HepG2 (cell line): Measurements from ENCODE around the gene ZBTB22. TPM values are rescaled to one million over a fixed set of nuclear protein-coding genes. Genes with fewer than 3 reads are reported as not detected.
A peak's percentile ranks its signal among the peaks of the same experiment; 100 is the strongest.

Source experiments
- BCL6 ChIP-seq: IDR thresholded peaks from 2 replicates; pipeline ENCODE4 v1.6.1; 2016; ENCODE audit warnings: missing genetic modification reagents, missing compliant biosample characterization
- CBFB ChIP-seq: sonication (generic); formaldehyde crosslinking; IDR thresholded peaks from 2 replicates; pipeline ENCODE4 v1.4.0; 2020; ENCODE audit warnings: missing genetic modification reagents
- CCDC6 ChIP-seq: sonication (generic); formaldehyde crosslinking; IDR thresholded peaks from 2 replicates; pipeline ENCODE4 v1.8.1; 2022; ENCODE audit warnings: mild to moderate bottlenecking, missing genetic modification reagents, moderate library complexity
- CTCF ChIP-seq: sonication (generic); formaldehyde crosslinking; IDR thresholded peaks from 2 replicates; pipeline ENCODE4 v1.5.0; 2020; ENCODE audit warnings: mild to moderate bottlenecking, missing genetic modification reagents, moderate library complexity
- ELF4 ChIP-seq: sonication (generic); formaldehyde crosslinking; IDR thresholded peaks from 2 replicates; pipeline ENCODE4 v1.5.0; 2020; ENCODE audit warnings: missing genetic modification reagents, mild to moderate bottlenecking, moderate library complexity, borderline replicate concordance
- HDAC1 ChIP-seq: sonication (generic); formaldehyde crosslinking; IDR thresholded peaks from 2 replicates; pipeline ENCODE4 v1.5.1; 2020; ENCODE audit warnings: mild to moderate bottlenecking, missing genetic modification reagents
- HMGXB4 ChIP-seq, 2 experiments: sonication (generic) in 1 of 2; formaldehyde crosslinking in 1 of 2; IDR thresholded peaks; 2 replicates each; pipeline versions ENCODE4 v1.4.0 to v1.6.1; 2018 to 2020; ENCODE audit warnings: missing genetic modification reagents in 2 of 2, borderline replicate concordance in 1 of 2, low read depth in 1 of 2, mild to moderate bottlenecking in 1 of 2, missing biosample characterization in 1 of 2
- KDM3A ChIP-seq: IDR thresholded peaks from 2 replicates; pipeline ENCODE4 v1.6.1; 2018; ENCODE audit warnings: low read depth, missing compliant biosample characterization
- MAX ChIP-seq: IDR thresholded peaks from 2 replicates; pipeline ENCODE4 v1.6.1; 2012; ENCODE audit warnings: inconsistent platforms
- NFE2 ChIP-seq: sonication (generic); formaldehyde crosslinking; IDR thresholded peaks from 2 replicates; pipeline ENCODE4 v1.4.0; 2020; ENCODE audit warnings: missing genetic modification reagents
- NFIC ChIP-seq: IDR thresholded peaks from 2 replicates; pipeline ENCODE4 v1.6.1; 2012; ENCODE audit warnings: mild to moderate bottlenecking, low read length, inconsistent platforms
- PATZ1 ChIP-seq: sonication (generic); formaldehyde crosslinking; IDR thresholded peaks from 2 replicates; pipeline ENCODE4 v1.4.0; 2020; ENCODE audit warnings: missing genetic modification reagents
- POLR2G ChIP-seq: fragments of 200-400 bp; formaldehyde crosslinking; IDR thresholded peaks from 2 replicates; pipeline ENCODE4 v1.6.1; 2018; ENCODE audit warnings: mild to moderate bottlenecking, low read depth, low read length, moderate library complexity
- PRPF4 ChIP-seq: fragments of 200-400 bp; formaldehyde crosslinking; IDR thresholded peaks from 2 replicates; pipeline ENCODE4 v1.6.1; 2016; ENCODE audit warnings: low read length, low read depth; ENCODE audit not compliant: poor library complexity, severe bottlenecking
- RFX1 ChIP-seq: fragments of 450-650 bp; IDR thresholded peaks from 2 replicates; pipeline ENCODE4 v1.6.1; 2017
- RFX5 ChIP-seq: IDR thresholded peaks from 2 replicates; pipeline ENCODE4 v1.6.1; 2011; ENCODE audit warnings: low read depth, low read length, improper control_type of control experiment
- STAT5B ChIP-seq: sonication (generic); formaldehyde crosslinking; IDR thresholded peaks from 2 replicates; pipeline ENCODE4 v1.4.0; 2020; ENCODE audit warnings: missing genetic modification reagents
- TMF1 ChIP-seq: sonication (generic); formaldehyde crosslinking; IDR thresholded peaks from 2 replicates; pipeline ENCODE4 v1.8.1; 2022; ENCODE audit warnings: low read depth, missing genetic modification reagents
- ZFP36L1 ChIP-seq: sonication (generic); formaldehyde crosslinking; IDR thresholded peaks from 2 replicates; pipeline ENCODE4 v1.8.0; 2022; ENCODE audit warnings: mild to moderate bottlenecking, missing genetic modification reagents, moderate library complexity
- ZKSCAN1 ChIP-seq: fragments of 150-350 bp; IDR thresholded peaks from 2 replicates; pipeline ENCODE4 v1.6.1; 2014; ENCODE audit warnings: low read length
- ZNF335 ChIP-seq: sonication (generic); formaldehyde crosslinking; IDR thresholded peaks from 2 replicates; pipeline ENCODE4 v1.4.0; 2020; ENCODE audit warnings: missing genetic modification reagents
- ZNF513 ChIP-seq: sonication (generic); formaldehyde crosslinking; conservative IDR thresholded peaks from 2 replicates; pipeline ENCODE4 v1.5.0; 2020; ENCODE audit warnings: missing genetic modification reagents
- ZNF563 ChIP-seq: sonication (generic); formaldehyde crosslinking; IDR thresholded peaks from 2 replicates; pipeline ENCODE4 v1.8.0; 2022; ENCODE audit warnings: mild to moderate bottlenecking, moderate library complexity, missing genetic modification reagents
- ZNF605 ChIP-seq: sonication (generic); formaldehyde crosslinking; IDR thresholded peaks from 2 replicates; pipeline ENCODE4 v1.8.0; 2022; ENCODE audit warnings: mild to moderate bottlenecking, missing genetic modification reagents
- ZNF749 ChIP-seq: sonication (generic); formaldehyde crosslinking; IDR thresholded peaks from 2 replicates; pipeline ENCODE4 v1.8.0; 2022; ENCODE audit warnings: mild to moderate bottlenecking, missing genetic modification reagents, moderate library complexity, borderline replicate concordance
- polyA plus RNA-seq, 8 experiments: library from polyadenylated mRNA; depleted of rRNA in 3 of 8; stranded (reverse) in 7 of 8; unstranded in 1 of 8; fragments of >200 nt; fragmentation: Illumina TruSeq in 4 of 8; extraction: Trizol in 4 of 8; gene quantifications; 2 replicates each; pipeline versions ENCODE4 v1.2.1 to v1.2.3, GENCODE V29; 2011 to 2016; ENCODE audit warnings: low read depth in 4 of 8, missing spikeins in 1 of 8, mixed read lengths in 1 of 8; ENCODE audit not compliant: insufficient read depth in 1 of 8
- total RNA-seq, 5 experiments: library from RNA; depleted of rRNA; stranded (reverse); fragments of >200 nt; fragmentation: Illumina TruSeq; extraction: Trizol; gene quantifications; 2 replicates each; pipeline ENCODE4 v1.2.3, GENCODE V29; 2016; ENCODE audit warnings: low read depth in 1 of 5

Gene ZBTB22
- total and polyA plus RNA-seq, 2 of the 13 experiments (the other 11 are each of a cell fraction or from before 2014, with no cell fraction given): 8.0 to 10.6 TPM

GRCh38 chr6:33279971-33280511, 37.5 kb downstream of the ZBTB22 start (continued):
- TF ChIP-seq BCL6 (CRISPR knock-in tag) (0 out of 2 replicates have a peak, but pooled peaks have one; percentile 22), CTCF (CRISPR knock-in tag) (peak; percentile 83), RFX5 (no peak), HMGXB4 (CRISPR knock-in tag; IDR thresholded peaks at IDR 0.05; ENCODE audit: borderline replicate concordance in 1 of 2, low read depth in 1 of 2) (peak; percentile 91 to 92), ZNF563 (CRISPR knock-in tag) (no peak), ELF4 (CRISPR knock-in tag) (no peak), ZFP36L1 (CRISPR knock-in tag) (no peak), NFIC (no peak), PATZ1 (CRISPR knock-in tag) (peak; percentile 72), ZNF335 (no peak), CCDC6 (CRISPR knock-in tag) (no peak), ZNF605 (no peak), ZKSCAN1 (no peak), STAT5B (CRISPR knock-in tag) (no peak), RFX1 (no peak), TMF1 (CRISPR knock-in tag) (no peak), NFE2 (no peak), HDAC1 (CRISPR knock-in tag) (no peak), CBFB (CRISPR knock-in tag) (no peak), ZNF749 (CRISPR knock-in tag) (no peak), KDM3A (CRISPR knock-in tag) (0 out of 2 replicates have a peak, but pooled peaks have one; percentile 68), ZNF513 (CRISPR knock-in tag) (no peak), PRPF4 (peak; percentile 67), POLR2G (no peak), MAX (peak; percentile 33; the same call in 1 of the 2 replicates)
